CD14-positive monocyte (primary cell): ENCODE measurements around the gene LPXN. TPM values are rescaled to one million over a fixed set of nuclear protein-coding genes. Genes with fewer than 3 reads are reported as not detected.

Experiments
- DNase-seq, 3 donors: peaks; one replicate each; pipeline ENCODE4 v3.0.0-alpha.2; 2011 to 2022
- H2AFZ ChIP-seq: 2 replicates; pipeline ENCODE4 v1.6.0; 2012; ENCODE audit warnings: mild to moderate bottlenecking, low read depth, low read length, inconsistent platforms; ENCODE audit not compliant: insufficient read depth, poor library complexity, severe bottlenecking
- H3K27ac ChIP-seq, 2 donors: 1 replicate in 1 of 2; 2 replicates in 1 of 2; pipeline ENCODE4 v1.5.1; 2012 to 2013; ENCODE audit warnings: low read length in 2 of 2, control low read depth in 1 of 2, inconsistent platforms in 1 of 2, low read depth in 1 of 2, mild to moderate bottlenecking in 1 of 2
- H3K27me3 ChIP-seq, 2 donors: one replicate each; pipeline versions ENCODE4 v1.6.0 to v1.6.1; 2011 to 2013; ENCODE audit warnings: low read length in 2 of 2; ENCODE audit not compliant: control insufficient read depth in 2 of 2, insufficient read depth in 2 of 2
- H3K36me3 ChIP-seq, 2 donors: replicated peaks in 1 of 2; 1 replicate in 1 of 2; 2 replicates in 1 of 2; pipeline versions ENCODE4 v1.5.1 to v1.6.1; 2012 to 2013; ENCODE audit warnings: low read length in 2 of 2, control low read depth in 1 of 2, inconsistent platforms in 1 of 2, mild to moderate bottlenecking in 1 of 2; ENCODE audit not compliant: insufficient read depth in 2 of 2, control insufficient read depth in 1 of 2
- H3K4me1 ChIP-seq, 2 donors: 1 replicate in 1 of 2; 2 replicates in 1 of 2; pipeline versions ENCODE4 v1.5.1 to v1.6.1; 2012 to 2013; ENCODE audit warnings: low read length in 2 of 2, control low read depth in 1 of 2, inconsistent platforms in 1 of 2, mild to moderate bottlenecking in 1 of 2, moderate library complexity in 1 of 2; ENCODE audit not compliant: insufficient read depth in 2 of 2, control insufficient read depth in 1 of 2
- H3K4me2 ChIP-seq: replicated peaks from 2 replicates; pipeline ENCODE3; 2012; ENCODE audit warnings: low read length, moderate library complexity, mild to moderate bottlenecking; ENCODE audit not compliant: poor library complexity, severe bottlenecking; ENCODE audit errors: extremely low read depth
- H3K4me3 ChIP-seq, 3 experiments: fragments of 200-600 bp in 1 of 3; sonication (generic) in 1 of 3; replicated peaks in 1 of 3; 1 replicate in 2 of 3; 2 replicates in 1 of 3; pipeline ENCODE4 v1.5.1; 2011 to 2013; ENCODE audit warnings: low read length in 3 of 3, mild to moderate bottlenecking in 3 of 3, control low read depth in 2 of 3, low read depth in 2 of 3, inconsistent platforms in 1 of 3, moderate library complexity in 1 of 3
- H3K79me2 ChIP-seq: 2 replicates; pipeline ENCODE4 v1.6.0; 2012; ENCODE audit warnings: mild to moderate bottlenecking, control low read depth, inconsistent platforms, low read length, moderate library complexity; ENCODE audit not compliant: insufficient read depth
- H3K9ac ChIP-seq: 2 replicates; pipeline ENCODE4 v1.6.0; 2017; ENCODE audit warnings: low read length, mild to moderate bottlenecking; ENCODE audit not compliant: insufficient read depth, poor library complexity, severe bottlenecking
- H3K9me3 ChIP-seq, 2 donors: replicated peaks in 1 of 2; 1 replicate in 1 of 2; 2 replicates in 1 of 2; pipeline versions ENCODE4 v1.5.1 to v1.6.1; 2012 to 2013; ENCODE audit warnings: low read length in 2 of 2, control low read depth in 1 of 2; ENCODE audit not compliant: control insufficient read depth in 1 of 2, insufficient read depth in 1 of 2
- H4K20me1 ChIP-seq: 2 replicates; pipeline ENCODE4 v1.6.0; 2012; ENCODE audit warnings: mild to moderate bottlenecking, low read length, control low read depth, moderate library complexity; ENCODE audit not compliant: insufficient read depth
- H3K27ac Mint-ChIP-seq, 7 donors: one replicate each; pipeline ENCODE4 v1.8.0; 2020; ENCODE audit warnings: mild to moderate bottlenecking in 7 of 7, mixed read lengths in 7 of 7, moderate library complexity in 6 of 7, inconsistent platforms in 2 of 7
- H3K27me3 Mint-ChIP-seq, 3 donors: one replicate each; pipeline ENCODE4 v1.8.0; 2021 to 2022; ENCODE audit warnings: low read depth in 3 of 3, mild to moderate bottlenecking in 3 of 3, mixed read lengths in 3 of 3, moderate library complexity in 3 of 3, inconsistent platforms in 1 of 3
- H3K36me3 Mint-ChIP-seq, 2 donors: one replicate each; pipeline ENCODE4 v1.8.0; 2020; ENCODE audit warnings: mixed read lengths in 2 of 2, inconsistent platforms in 1 of 2, mild to moderate bottlenecking in 1 of 2
- H3K4me1 Mint-ChIP-seq: one replicate; pipeline ENCODE4 v1.8.0; 2020; ENCODE audit warnings: mild to moderate bottlenecking, mixed read lengths
- H3K4me3 Mint-ChIP-seq, 2 donors: one replicate each; pipeline ENCODE4 v1.8.0; 2020; ENCODE audit warnings: mild to moderate bottlenecking in 2 of 2, mixed read lengths in 2 of 2, moderate library complexity in 1 of 2
- H3K9me3 Mint-ChIP-seq, 7 donors: one replicate each; pipeline ENCODE4 v1.8.0; 2020 to 2022; ENCODE audit warnings: mixed read lengths in 7 of 7, mild to moderate bottlenecking in 6 of 7, moderate library complexity in 6 of 7, inconsistent platforms in 2 of 7
- CTCF ChIP-seq: fragments of 200-600 bp; IDR thresholded peaks from one replicate; pipeline ENCODE4 v1.8.0; 2022; ENCODE audit warnings: antibody characterized with exemption, mild to moderate bottlenecking
- WGBS: methylation state at CpG from one replicate; pipeline ENCODE4 v1.1.5; 2013; ENCODE audit warnings: missing lambda C conversion rate; ENCODE audit not compliant: insufficient coverage; 5-methylcytosine and 5-hydroxymethylcytosine counted together
- intact Hi-C, 2 donors: fragments of 100-400 bp; cut with micrococcal nuclease; formaldehyde crosslinking; loops; one replicate each; pipeline versions ENCODE4 v1.15.0 to v1.15.1; 2023
- polyA plus RNA-seq, 3 donors: library from polyadenylated mRNA; depleted of rRNA in 1 of 3; unstranded in 2 of 3; stranded (reverse) in 1 of 3; fragments of 300-500 nt in 2 of 3; fragments of >200 nt in 1 of 3; fragmentation: Illumina TruSeq in 2 of 3; gene quantifications; 1 replicate in 2 of 3; 2 replicates in 1 of 3; pipeline ENCODE4 v1.2.3, GENCODE V29; 2012 to 2021

Gene LPXN
- polyA plus RNA-seq, 3 donors, result 81.3 to 133 (median 101) TPM

DNA sequence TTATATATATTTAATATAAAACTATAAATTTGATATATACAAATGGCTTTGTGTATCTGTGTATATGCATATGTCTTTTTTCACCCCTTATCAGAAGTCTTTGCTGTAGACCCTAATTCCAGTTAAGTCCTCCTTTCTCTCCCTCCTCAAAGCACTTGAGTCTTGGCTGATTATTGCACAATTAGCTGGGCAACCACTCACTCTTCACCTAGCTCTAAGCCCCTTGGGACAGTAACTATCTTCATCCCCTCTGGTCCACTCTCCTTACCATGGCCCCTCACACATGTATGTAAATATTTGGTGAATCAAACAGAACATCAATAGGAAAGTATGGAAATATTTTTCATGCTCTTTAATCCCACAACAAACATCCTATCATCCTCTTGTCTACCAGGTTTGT is 66.8 kb downstream of the LPXN start:
- Histone ChIP-seq H3K27me3 (no peaks in the 10 kb centered on the region), H3K4me3 (no peak overlapping the region), H3K79me2 (no peaks in the 10 kb centered on the region), H3K27ac (no peak overlapping the region), H4K20me1 (no peaks in the 10 kb centered on the region), H2AFZ (no peak overlapping the region), H3K36me3 (no peaks in the 10 kb centered on the region), H3K4me1 (peaks cover 8 to 9% of the 10 kb centered on the region in 2 donors), H3K9ac (no peak overlapping the region), H3K9me3 (no peaks in the 10 kb centered on the region), H3K4me2 (no peak overlapping the region)
- H3K27me3 Mint-ChIP-seq, result peaks cover 1 to 3% (median 1%) of the 10 kb centered on the region in 3 donors
- H3K36me3 Mint-ChIP-seq, result no peaks in the 10 kb centered on the region
- H3K4me1 Mint-ChIP-seq, result peaks cover 14% of the 10 kb centered on the region
- intact Hi-C loops, result no loop called here
- no peaks in the 10 kb centered on the region for H3K9me3 Mint-ChIP-seq
- no peak for TF ChIP-seq CTCF
- DNase-seq, result no peak
- no peak overlapping the region for H3K4me3 Mint-ChIP-seq
- no peak overlapping the region for H3K27ac Mint-ChIP-seq

DNA sequence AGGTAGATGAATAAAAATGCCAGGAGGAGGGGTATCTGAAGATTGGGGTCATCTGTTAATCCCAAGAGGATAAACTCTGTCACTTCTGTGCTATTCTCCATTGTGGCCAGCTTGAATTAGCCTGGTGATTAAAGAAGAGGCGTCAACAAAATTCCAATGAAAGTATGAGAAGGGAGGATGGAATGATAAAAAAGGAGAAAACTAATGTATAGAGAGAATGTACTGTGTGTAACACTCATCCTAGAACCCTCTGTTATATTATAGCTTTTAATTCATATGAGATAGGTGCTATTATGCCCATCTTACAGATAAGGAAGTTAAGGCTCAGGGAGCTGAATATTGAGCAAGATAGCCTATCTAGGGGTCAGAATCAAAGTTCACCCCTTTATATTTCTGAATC is 67.7 kb downstream of the LPXN start, which contains the start of gene OR5B21:
OR5B21 (minus strand) TSS at position 101 of the 400 bp plus-strand sequence; CDS start at position 101, 0 bp downstream.
- Histone ChIP-seq H3K27me3 (no peaks in the 10 kb centered on the region), H3K9me3 (no peaks in the 10 kb centered on the region), H3K4me2 (no peak within 1 kb of the TSS), H3K4me3 (no peak within 1 kb of the TSS), H3K27ac (no peak within 1 kb of the TSS), H3K79me2 (no peaks in the 10 kb centered on the region), H3K9ac (no peak within 1 kb of the TSS), H3K36me3 (no peaks in the 10 kb centered on the region), H2AFZ (no peak within 1 kb of the TSS), H3K4me1 (peaks cover 8 to 9% of the 10 kb centered on the region in 2 donors), H4K20me1 (no peaks in the 10 kb centered on the region)
- H3K36me3 Mint-ChIP-seq, result no peaks in the 10 kb centered on the region
- WGBS, result 100% methylated on average over 1 of the region's 1 CpG
- H3K4me1 Mint-ChIP-seq, result peaks cover 14% of the 10 kb centered on the region
- H3K27me3 Mint-ChIP-seq, result peaks cover 0 to 3% (median 1%) of the 10 kb centered on the region in 3 donors
- TF ChIP-seq CTCF, result no peak
- no peaks in the 10 kb centered on the region for H3K9me3 Mint-ChIP-seq
- H3K27ac Mint-ChIP-seq, result peak within 1 kb of the TSS in 1 of 7 donors; percentile 32
- intact Hi-C loops, result no loop called here
- no peak for DNase-seq
- no peak within 1 kb of the TSS for H3K4me3 Mint-ChIP-seq
